GM18520 (cell line): ENCODE measurements around the gene UBE2I.
A peak's percentile ranks its signal among the peaks of the same experiment; 100 is the strongest.

Experiments
- ATAC-seq: cut with Tn5 transposase; IDR thresholded peaks from one replicate; pipeline ENCODE4 v1.9.1; 2021; ENCODE audit not compliant: unreplicated experiment

Gene UBE2I

DNA sequence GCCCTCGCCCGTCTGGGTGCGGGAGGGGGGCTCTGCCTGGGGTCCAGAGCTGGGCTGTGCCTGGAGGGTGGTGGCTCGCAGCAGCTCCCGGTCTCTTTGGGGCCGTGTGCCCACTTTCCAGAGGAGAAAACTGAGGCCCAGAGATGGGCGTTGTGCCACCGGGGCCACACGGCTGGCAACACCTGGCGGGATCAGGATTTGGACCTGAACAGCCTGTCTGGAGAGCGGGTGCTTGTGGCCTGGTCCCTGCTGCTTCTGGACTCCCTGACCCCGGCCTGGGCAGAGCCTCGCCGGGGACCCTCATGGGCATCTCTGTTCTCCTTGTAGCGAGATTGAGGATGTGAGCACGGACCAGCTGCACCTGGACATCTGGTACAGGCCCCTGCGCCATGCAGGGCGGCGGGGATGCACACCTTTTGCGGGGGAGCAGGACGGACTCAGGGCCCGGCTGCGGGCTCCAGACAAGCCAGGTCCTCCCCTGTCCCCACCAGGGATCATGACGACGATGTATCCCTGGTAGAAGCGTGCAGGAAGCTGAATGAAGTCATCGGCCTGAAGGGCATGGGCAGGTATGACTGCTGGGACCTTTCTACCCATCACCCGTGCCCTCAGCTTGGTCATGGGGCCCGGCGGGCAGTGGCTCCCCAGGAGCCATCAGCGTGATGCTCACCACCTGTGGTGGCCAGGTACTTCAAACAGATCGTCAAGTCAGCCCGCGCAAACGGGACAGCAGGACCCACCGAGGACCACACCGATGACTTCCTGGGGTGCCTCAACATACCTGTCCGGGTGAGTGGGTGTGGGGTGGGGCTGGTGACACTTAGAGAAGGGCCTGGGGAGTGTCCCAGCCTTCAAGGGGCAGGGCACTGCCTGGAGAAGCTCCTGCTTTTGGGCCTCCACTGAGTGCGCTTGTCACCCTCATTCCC is 32.3 kb downstream of the UBE2I start:
- ATAC-seq = no peak

DNA sequence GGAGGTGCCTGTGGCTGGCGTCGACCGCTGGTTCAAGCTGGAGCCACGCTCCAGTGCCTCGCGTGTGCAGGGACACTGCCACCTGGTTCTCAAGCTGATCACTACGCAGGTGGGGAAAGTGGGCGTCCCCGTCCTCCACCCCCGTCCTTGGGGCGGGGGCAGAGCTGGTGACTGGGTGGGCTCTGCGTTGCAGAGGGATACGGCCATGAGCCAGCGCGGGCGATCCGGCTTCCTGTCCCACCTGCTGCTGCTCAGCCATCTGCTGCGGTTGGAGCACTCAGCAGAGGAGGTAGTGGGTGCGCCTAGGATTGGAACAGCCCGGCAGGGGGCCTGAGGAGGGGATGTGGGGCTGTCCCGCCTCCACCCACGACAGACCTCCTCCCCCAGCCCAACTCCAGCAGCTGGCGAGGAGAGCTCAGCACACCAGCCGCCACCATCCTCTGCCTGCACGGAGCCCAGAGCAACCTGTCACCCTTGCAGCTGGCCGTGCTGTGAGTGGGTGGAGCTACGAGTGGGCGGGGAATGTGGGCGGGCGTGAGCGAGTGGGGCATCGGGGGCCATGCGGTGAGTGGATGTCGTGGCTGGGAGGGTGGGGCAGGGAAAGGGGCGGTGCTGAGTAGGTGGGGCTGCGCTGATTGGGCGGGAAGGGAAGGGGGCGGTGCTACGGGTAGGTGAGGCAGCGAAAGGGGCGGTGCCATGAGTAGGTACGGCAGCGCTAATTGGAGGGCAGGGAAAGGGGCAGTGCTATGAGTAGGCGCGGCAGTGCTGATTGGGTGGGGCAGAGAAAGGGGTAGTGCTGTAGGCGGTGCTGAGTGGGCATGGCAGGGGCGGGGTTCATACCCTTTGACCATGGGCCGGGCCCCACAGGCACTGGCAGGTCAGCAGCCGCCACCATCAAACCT is 33.3 kb downstream of the UBE2I start:
- ATAC-seq = peak; percentile 90

DNA sequence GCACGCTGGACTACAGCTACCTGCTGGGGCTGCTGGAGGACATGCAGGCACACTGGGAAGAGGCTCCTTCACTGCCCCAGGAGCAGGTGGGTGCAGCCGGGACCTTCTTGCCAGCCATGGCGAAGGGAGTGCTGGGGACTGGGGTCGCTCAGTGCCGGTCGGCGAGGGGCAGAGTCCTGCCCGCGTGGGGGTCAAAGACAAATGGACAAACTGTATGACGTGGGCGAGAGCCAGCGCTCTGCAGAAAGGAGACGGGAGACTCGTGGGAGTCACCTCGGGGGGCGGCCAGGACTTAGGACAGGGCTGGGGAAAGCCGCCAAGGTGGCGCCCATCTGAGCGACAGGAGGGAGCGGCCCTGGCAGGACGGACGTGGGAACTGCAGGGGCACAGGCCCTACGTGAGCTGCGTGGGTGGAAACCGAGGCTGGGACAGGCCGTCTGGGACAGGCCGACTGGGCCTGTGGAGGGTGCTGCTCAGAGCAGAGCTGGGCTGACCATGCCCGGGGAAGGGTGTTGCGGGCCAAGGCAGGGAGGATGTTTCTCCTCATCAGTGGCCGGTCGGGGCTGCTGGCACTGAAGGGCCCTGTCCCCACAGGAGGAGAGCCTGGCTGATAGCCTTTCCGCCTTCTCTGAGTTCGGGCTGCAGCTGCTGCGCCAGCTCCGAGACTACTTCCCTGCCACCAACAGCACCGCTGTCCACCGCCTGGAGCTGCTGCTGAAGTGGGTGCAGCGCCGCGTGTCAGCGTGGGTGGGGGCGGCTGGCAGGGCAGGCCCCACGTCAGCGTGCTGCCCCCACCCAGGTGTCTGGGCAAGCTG is 34.2 kb downstream of the UBE2I start:
- ATAC-seq = no peak

DNA sequence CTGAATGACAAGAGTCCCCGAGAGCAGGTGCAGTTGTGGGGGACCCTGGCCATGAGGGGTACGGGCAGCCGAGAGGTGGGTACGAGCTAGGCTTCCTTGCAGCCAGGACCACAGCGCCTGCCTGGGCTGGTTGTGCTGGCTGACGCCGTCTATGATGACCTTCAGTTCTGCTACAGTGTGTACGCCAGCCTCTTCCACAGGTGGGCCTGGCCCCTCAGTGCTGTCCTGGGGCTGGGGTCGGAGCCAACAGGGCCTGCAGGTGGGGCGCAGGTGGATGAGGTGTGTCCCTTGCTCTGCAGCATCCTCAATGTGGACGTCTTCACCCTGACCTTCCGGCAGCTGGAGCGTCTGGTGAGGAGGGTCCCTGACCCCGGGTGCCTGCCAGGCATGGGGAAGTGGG is 35.1 kb downstream of the UBE2I start:
- ATAC-seq = no peak

DNA sequence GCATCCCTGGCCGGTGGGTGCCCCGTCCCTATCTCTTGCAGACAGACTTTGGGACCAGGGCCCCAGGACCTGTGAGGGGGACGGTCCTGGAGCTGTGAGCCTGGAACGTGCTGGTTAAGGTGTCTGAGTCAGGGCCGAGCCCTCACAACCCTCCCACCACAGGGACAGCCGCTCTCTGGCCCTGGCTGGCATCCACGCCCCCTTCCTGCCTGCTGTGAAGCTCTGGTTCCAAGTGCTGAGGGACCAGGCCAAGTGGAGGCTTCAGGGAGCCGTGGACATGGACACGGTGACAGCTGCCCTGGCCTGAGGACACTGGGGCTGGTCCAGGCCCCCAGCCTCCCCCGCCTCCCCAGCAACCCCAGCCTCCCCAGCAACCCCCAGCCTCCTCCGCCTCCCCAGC is 35.7 kb downstream of the UBE2I start:
- ATAC-seq = no peak

DNA sequence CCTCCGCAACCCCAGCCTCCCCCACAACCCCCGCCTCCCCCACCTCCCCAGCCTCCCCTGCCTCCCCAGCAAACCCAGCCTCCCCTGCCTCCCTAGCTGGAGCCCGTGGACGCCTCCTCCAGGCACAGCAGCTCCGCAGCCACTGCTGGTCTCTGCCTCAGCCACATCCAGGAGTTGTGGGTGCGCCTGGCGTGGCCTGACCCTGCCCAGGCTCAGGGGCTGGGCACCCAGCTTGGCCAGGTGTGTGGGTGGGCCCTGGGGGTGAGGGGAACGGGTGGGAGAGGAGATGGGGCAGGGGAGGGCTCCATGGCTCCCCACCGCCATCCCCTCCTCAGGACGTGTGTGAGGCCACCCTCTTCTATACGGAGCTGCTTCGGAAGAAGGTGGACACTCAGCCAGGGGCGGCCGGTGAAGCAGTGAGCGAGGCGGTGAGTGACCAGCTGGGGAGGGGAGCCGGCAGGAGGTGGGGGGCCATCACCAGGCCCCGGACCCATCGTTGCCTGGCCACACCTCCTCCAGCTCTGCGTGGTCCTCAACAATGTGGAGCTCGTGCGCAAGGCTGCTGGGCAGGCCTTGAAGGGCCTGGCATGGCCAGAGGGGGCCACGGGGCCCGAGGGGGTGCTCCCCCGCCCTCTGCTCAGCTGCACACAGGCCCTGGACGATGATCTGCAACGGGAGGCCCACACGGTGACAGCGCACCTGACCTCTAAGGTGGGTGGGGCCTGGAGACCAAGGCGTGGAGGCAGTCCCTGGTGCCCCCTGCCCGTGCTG is 36.4 kb downstream of the UBE2I start:
- ATAC-seq = no peak

DNA sequence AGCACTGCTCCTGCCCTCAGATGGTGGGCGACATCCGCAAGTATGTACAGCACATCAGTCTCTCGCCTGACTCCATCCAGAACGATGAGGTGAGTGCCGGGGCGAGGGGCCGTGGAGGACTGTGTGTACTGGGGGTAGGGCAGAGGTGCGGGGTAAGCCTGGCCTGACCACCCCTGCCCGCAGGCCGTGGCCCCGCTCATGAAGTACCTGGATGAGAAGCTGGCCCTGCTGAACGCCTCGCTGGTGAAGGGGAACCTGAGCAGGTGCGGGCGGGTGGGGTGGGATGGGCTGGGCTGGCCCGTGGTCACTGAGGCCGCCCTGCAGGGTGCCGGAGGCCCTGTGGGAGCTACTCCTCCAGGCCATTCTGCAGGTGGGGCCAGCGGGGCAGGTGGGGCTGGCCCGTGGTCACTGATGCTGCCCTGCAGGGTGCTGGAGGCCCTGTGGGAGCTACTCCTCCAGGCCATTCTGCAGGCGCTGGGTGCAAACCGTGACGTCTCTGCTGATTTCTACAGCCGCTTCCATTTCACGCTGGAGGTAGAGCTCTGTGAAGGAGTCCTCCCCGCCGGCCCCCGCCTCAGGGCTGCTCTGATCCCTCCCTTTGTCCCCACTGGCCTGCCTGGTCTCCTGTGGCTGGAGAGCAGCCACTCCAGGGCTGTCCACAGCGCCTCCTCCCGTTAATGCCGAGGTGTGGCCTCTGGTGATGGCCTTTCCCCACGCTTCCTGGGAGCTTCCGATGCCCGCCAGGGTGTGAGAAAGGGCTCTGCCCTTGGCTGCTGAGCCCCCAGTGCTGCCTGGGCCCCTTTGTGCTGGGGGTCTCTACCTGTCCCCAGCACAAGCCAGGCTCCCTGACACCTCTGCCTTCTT is 37.2 kb downstream of the UBE2I start:
- no peak for ATAC-seq

DNA sequence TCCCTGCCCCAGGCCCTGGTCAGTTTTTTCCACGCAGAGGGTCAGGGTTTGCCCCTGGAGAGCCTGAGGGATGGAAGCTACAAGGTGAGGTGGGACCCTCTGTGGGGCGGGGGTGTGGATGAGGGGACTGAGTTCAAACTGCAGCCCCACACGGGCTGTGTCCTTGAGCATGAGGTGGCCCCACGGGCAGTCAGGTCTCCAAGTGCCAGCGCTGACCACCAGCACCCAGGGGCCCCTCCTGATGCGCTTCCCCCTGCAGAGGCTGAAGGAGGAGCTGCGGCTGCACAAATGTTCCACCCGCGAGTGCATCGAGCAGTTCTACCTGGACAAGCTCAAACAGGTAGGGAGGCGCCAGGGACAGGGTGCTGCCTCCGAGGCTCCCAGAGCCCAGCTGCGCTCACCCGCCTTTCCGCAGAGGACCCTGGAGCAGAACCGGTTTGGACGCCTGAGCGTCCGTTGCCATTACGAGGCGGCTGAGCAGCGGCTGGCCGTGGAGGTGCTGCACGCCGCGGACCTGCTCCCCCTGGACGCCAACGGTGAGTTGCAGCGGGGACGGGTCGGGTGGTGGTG is 37.9 kb downstream of the UBE2I start:
- no peak for ATAC-seq

DNA sequence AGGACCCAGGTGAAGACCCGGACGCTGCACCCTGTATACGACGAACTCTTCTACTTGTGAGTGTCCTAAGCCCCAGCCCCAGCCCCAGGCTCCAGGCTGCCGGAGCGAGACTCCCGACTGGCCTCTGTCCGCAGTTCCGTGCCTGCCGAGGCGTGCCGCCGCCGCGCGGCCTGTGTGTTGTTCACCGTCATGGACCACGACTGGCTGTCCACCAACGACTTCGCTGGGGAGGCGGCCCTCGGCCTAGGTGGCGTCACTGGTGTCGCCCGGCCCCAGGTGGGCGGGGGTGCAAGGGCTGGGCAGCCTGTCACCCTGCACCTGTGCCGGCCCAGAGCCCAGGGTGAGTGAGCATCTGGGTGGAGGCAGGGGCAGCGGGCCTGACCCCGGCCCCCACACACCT is 38.5 kb downstream of the UBE2I start:
- no peak for ATAC-seq

DNA sequence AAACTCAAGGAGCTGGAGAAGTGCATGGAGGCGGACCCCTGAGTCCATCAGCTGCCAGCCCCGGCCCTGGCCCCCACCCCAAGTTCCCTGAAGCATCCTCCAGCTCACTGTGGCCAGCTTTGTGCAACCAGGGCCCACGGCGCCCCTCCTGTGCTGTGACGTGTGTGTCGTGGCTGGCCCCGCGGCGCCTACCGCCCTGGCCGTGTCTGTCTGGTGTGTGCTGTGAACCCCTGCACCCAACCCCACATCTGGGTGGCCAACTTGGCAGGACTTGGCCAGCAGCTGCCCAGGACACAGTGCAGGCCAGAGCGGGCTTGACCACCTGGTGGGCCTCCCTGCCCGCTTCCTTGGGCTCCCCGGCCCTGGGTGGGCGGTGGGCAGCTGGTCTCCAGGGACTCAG is 39.0 kb downstream of the UBE2I start:
- ATAC-seq = no peak

DNA sequence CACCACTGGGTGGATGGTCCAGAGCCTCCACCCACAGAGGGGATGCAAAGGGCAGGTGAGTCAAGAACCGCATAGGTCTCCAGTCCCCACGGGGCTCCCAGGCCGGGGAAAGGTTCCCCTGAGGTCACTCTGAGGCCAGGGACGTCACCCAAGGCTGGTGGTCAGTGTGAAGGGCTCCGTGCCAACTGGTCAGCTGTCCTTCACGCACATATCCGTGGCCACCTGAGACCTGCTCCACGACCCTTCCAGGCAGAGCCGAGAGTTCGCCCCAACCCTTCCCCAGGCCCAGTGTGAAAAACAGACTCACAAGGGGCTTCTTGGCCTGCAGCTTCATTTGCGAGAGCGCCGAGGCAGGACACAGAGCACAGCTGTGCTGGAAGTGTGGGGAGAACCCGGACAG is 39.5 kb downstream of the UBE2I start:
- ATAC-seq = no peak

DNA sequence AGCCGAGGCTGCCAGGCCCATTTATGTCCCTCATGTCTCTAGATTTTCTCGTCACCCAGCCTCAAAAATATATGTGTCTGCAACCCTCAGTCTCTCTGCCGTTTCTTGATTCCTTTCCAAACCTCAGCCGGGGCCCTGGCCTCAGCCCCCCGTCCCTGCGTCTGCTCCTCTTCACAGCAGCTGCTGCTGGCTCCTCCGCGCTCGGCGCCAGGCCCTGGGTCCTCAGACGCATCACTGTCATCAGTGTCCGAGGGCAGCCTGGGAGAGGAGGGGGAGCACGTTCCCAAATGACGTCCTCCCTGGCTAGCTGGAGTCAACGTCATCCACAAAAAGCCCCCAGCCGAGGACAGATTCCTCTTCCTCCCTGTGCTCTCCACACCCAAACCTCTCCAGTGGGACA is 39.9 kb downstream of the UBE2I start:
- ATAC-seq = no peak

DNA sequence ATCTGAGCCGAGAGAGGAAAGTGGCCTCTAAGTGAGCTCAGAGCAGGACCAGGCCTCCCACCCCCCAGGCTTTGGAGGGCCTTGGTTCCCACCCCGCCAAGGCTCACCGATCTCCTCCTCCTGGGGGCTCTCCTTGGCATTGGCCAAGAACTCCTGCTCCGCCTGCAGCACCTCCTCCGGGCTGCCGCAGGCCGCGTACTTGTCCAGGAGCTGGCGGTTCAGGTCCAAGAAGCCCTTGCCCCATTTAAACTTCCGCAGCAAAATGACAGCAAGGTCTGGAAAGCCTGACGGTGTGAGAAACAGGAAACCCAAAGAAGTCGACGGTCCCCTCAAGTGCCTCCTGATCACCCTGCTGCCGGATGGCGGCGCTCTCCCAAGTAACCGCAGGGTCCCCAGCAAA is 40.5 kb downstream of the UBE2I start:
- ATAC-seq = no peak

DNA sequence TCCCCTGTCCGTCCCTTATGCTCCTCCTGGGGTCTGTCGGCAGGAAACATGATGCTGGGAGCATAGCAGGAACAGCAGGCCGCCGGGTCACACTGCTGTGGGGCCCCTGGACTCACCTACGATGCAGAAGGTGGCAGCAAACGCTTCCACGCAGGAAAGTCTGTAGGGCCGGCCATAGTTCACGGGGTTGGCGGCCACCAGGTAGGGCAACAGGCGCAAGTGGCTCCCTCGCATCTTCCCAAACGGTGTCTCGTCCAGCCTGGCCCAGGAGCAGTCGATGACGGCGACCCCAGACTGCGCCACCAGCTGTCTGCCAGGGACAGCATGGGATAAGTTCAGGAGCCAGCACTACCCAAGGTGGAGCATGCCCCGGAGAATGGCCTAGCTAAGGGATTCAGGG is 41.3 kb downstream of the UBE2I start:
- no peak for ATAC-seq

DNA sequence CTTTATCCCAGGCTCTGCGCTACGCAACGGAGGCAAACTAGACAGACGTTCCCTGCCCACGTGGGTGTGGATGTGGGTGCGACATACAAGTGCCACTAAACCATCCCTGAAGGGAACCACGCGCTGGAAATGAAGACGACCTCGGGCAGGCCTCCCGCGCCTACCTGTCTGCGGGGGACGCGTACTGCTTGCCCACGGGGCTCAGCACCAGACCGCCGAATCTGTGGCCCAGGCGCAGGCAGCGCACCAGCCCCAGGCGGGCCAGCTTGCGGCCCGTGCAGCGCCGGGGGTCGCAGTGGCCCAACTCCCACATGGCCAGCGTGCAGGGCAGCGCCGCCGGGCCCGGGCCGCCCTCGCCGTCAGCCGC is 41.8 kb downstream of the UBE2I start:
- ATAC-seq = peak; percentile 2

DNA sequence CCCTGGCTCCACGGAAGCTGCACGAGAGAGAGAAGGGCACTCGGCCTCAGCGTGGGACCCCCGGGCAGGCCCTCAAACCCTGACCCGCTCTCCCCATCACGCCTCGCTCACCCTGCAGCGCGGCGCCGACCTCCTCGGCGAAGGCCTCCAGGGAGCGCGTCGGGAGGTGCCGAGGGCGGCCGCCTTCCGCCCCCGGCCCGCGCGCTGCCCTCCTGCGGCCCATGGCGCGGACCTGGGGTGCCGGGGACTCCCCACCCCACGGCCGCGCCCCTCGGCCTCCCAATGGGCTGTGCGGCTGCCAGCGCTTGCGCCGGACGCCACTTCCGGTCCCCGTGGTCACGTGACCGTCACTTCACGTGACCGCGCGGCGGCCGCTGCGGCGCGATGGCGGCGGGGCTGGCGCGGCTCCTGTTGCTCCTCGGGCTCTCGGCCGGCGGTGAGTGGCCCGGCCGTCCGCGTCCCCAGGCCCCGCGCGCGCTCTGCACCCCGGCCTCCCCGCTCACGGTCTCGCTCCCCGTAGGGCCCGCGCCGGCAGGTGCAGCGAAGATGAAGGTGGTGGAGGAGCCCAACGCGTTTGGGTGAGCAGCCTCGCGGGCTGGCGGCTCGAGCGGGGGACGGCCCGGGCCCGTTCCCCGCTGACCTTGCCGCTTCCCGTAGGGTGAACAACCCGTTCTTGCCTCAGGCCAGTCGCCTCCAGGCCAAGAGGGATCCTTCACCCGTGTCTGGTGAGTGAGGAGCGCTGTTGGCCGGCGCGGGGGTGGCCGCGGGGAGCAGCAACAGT is 42.3 kb downstream of the UBE2I start, which contains the start of the genes GNPTG and TSR3:
Gene GNPTG, plus strand, starts transcription at position 350 of the 781 bp plus-strand sequence. Its CDS starts 35 bp downstream, at position 385.
Gene TSR3, minus strand, starts transcription at position 297 of the 781 bp plus-strand sequence. Its CDS starts 74 bp downstream, at position 223.
- ATAC-seq = peak; percentile 78

DNA sequence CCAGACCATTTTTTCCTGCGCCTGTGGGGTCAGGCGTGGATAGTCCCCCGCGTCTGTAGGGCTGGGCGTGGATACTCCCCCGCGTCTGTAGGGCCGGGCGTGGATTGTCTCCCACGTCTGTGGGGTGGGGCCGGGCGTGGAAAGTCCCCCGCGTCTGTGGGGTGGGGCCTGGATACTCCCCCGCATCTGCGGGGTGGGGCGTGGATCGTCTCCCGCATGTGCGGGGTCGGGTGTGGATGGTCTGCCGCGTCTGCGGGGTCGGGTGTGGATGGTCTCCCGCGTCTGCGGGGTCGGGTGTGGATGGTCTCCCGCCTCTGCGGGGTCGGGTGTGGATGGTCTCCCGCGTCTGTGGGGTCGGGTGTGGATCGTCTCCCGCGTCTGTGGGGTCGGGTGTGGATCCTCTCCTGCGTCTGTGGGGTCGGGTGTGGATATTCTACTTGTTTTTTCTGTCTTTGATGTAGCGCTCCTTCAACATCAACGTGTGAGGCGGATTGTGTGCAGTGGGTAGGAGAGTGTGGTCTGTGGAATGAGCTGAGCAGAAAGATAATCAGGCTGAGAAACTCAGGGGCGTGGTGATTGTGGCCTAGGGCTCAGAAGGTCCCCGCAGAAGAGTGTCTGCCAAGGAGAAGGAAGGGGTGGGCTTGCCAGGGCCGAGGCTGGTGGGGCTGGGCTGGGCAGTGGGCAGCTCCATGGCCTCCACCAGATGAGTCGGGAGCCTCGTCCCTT is 45.5 kb downstream of the UBE2I start:
- no peak for ATAC-seq
